ENCODE results near the gene BICD2. TPM values are rescaled to one million over a fixed set of nuclear protein-coding genes. Genes with fewer than 3 reads are reported as not detected.

The BICD2 gene
- total and polyA plus RNA-seq, 10 of the 15 experiments (the other 5 are each of a cell fraction or from before 2014, with no cell fraction given), result 5.3 to 25.5 (median 14.4) TPM

DNA sequence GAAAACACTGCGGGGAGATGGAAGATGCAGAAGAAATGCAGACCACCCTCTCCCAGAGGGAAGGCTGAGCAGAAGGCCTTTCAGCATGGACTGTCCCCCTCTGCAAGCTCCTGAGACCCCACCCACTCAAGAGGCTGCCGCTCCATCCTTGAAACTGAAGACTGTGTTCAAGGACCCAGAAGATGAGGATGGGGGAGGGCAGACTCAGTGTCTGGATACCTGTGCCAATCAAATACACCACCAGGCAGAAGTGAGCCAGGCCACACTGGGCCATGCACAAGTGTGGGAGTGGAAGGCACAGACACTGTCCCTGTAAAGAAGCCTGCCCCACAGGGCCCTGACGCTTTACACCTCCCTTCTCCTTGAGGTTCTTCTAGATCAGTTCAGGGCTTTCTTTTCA is 54.7 kb downstream of the BICD2 start:
- DNase-seq (ENCODE audit: low read depth, low spot score) (no peak), FAIRE-seq (no peak), ATAC-seq (no peak)
- H2AFZ ChIP-seq (ENCODE audit: control insufficient read depth, low read depth, low read length), result no peak overlapping the region
- WGBS (ENCODE audit: insufficient coverage, insufficient replicate concordance, low lambda C conversion rate, missing lambda C conversion rate), result 81% methylated on average over 3 of the region's 3 CpGs
- no peak overlapping the region for H3K9ac ChIP-seq (ENCODE audit: control insufficient read depth, insufficient read depth, low read length)
- H3K27ac ChIP-seq (ENCODE audit: control insufficient read depth, insufficient read depth), result no peak overlapping the region
- POLR2A ChIA-PET, result no interaction called here
- TF ChIP-seq NR2C2 (IDR thresholded peaks at IDR 0.05; ENCODE audit: borderline replicate concordance, control insufficient read depth, insufficient read length, low read depth), result no peak
- no peak for TF ChIP-seq ZBED1 (IDR thresholded peaks at IDR 0.05; ENCODE audit: borderline replicate concordance)
- TF ChIP-seq, protein P1, sequence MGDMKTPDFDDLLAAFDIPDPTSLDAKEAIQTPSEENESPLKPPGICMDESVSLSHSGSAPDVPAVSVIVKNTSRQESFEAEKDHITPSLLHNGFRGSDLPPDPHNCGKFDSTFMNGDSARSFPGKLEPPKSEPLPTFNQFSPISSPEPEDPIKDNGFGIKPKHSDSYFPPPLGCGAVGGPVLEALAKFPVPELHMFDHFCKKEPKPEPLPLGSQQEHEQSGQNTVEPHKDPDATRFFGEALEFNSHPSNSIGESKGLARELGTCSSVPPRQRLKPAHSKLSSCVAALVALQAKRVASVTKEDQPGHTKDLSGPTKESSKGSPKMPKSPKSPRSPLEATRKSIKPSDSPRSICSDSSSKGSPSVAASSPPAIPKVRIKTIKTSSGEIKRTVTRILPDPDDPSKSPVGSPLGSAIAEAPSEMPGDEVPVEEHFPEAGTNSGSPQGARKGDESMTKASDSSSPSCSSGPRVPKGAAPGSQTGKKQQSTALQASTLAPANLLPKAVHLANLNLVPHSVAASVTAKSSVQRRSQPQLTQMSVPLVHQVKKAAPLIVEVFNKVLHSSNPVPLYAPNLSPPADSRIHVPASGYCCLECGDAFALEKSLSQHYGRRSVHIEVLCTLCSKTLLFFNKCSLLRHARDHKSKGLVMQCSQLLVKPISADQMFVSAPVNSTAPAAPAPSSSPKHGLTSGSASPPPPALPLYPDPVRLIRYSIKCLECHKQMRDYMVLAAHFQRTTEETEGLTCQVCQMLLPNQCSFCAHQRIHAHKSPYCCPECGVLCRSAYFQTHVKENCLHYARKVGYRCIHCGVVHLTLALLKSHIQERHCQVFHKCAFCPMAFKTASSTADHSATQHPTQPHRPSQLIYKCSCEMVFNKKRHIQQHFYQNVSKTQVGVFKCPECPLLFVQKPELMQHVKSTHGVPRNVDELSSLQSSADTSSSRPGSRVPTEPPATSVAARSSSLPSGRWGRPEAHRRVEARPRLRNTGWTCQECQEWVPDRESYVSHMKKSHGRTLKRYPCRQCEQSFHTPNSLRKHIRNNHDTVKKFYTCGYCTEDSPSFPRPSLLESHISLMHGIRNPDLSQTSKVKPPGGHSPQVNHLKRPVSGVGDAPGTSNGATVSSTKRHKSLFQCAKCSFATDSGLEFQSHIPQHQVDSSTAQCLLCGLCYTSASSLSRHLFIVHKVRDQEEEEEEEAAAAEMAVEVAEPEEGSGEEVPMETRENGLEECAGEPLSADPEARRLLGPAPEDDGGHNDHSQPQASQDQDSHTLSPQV (IDR thresholded peaks at IDR 0.05), result no peak
- no peak for TF ChIP-seq ASH2L (IDR thresholded peaks at IDR 0.05; ENCODE audit: borderline replicate concordance, low read depth)
- no peak for TF ChIP-seq STAT3 (IDR thresholded peaks at IDR 0.05; ENCODE audit: low read depth, low read length)
- TF ChIP-seq, protein P2, sequence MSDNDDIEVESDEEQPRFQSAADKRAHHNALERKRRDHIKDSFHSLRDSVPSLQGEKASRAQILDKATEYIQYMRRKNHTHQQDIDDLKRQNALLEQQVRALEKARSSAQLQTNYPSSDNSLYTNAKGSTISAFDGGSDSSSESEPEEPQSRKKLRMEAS (IDR thresholded peaks at IDR 0.05; ENCODE audit: low read depth, low read length), result no peak
- no peak for TF ChIP-seq IKZF1 (conservative IDR thresholded peaks at IDR 0.05)
- no peaks in the 10 kb centered on the region for H3K79me2 ChIP-seq (ENCODE audit: control insufficient read depth, insufficient read depth, low read length)
- intact Hi-C loops (cut with micrococcal nuclease; ENCODE audit: unreplicated experiment), result loop anchor here (5.0 kb wide), 1 partner anchor 43 kb away; no protein-coding TSS in a partner anchor
- H3K27me3 ChIP-seq (replicated peaks in 1 of 2; ENCODE audit: control insufficient read depth in 2 of 2, insufficient read depth in 2 of 2, low read length in 1 of 2), result no peaks in the 10 kb centered on the region
- no peaks in the 10 kb centered on the region; the same call in 1 of the 2 replicates for H4K20me1 ChIP-seq (ENCODE audit: control insufficient read depth, insufficient read depth)
- CTCF ChIA-PET, result no interaction called here
- SMC1A ChIA-PET (ENCODE audit: uncharacterized antibody, unreplicated experiment), result no interaction called here
- H3K9me3 ChIP-seq (replicated peaks; ENCODE audit: control insufficient read depth, insufficient read depth, low read length), result no peaks in the 10 kb centered on the region
- RAD21 ChIA-PET (ENCODE audit: unreplicated experiment), result no interaction called here
- peaks cover 11 to 18% of the 10 kb centered on the region in 2 experiments; a peak in 3 of 4 replicates for H3K36me3 ChIP-seq (ENCODE audit: control insufficient read depth in 2 of 2, insufficient read depth in 2 of 2, low read length in 1 of 2)
- no peak overlapping the region for H3K4me2 ChIP-seq (ENCODE audit: control insufficient read depth, insufficient read depth)
- no TSS peak for BruUV-seq (replicated peaks)
- in situ Hi-C loops (cut with MboI), result no loop called here
- peaks cover 17% of the 10 kb centered on the region for H3K4me1 ChIP-seq (ENCODE audit: control insufficient read depth, insufficient read depth, low read length)
- H3K4me3 ChIP-seq, result no peak overlapping the region
